GM20000 (cell line): Measurements from ENCODE around the gene TIA1.
"Not testable (repeated sequence)": the region's sequence is repeated elsewhere in the genome, so short reads cannot be mapped to it uniquely, and the experiment has no call there.

Source experiments
- DNase-seq: peaks from one replicate; pipeline ENCODE4 v3.0.0; 2012; ENCODE audit warnings: low spot score
- CTCF ChIP-seq: IDR thresholded peaks from 2 replicates; pipeline ENCODE4 v1.5.1; 2012; ENCODE audit warnings: mild to moderate bottlenecking, control low read depth; ENCODE audit errors: extremely low read depth, missing control alignments

TIA1 gene

GRCh38 chr2:70241340-70241739, 7.1 kb downstream of the TIA1 start:
- TF ChIP-seq CTCF, result no peak
- no peak for DNase-seq

GRCh38 chr2:70240599-70240998, 7.8 kb downstream of the TIA1 start:
- DNase-seq, result no peak
- TF ChIP-seq CTCF, result no peak

- no peak for TF ChIP-seq CTCF
- DNase-seq, result no peak
These were observed 14.5 kb downstream of the TIA1 start for GRCh38 chr2:70233926-70234325.

- no peak for TF ChIP-seq CTCF
- no peak for DNase-seq
These were observed 21.6 kb downstream of the TIA1 start for GRCh38 chr2:70226781-70227180.

- DNase-seq, result not testable (repeated sequence)
These were observed 25.1 kb downstream of the TIA1 start for GRCh38 chr2:70223305-70223704.

GRCh38 chr2:70214953-70215549, 33.4 kb downstream of the TIA1 start:
- no peak for TF ChIP-seq CTCF
- no peak for DNase-seq

- no peak for DNase-seq
- TF ChIP-seq CTCF, result no peak
These were observed 34.1 kb downstream of the TIA1 start for GRCh38 chr2:70214365-70214764.

- no peak for TF ChIP-seq CTCF
- no peak for DNase-seq
These were observed 36.0 kb downstream of the TIA1 start for GRCh38 chr2:70212298-70212932.
